NCI-H510A treated with DMSO at 0.1 percent for 48 hours (cell line): ENCODE data around the gene PYGL.
"Not testable (repeated sequence)": the region's sequence is repeated elsewhere in the genome, so short reads cannot be mapped to it uniquely, and the experiment has no call there.

Experiments
- DNase-seq: peaks from one replicate; lab custom pipeline; 2025; lab: John Stamatoyannopoulos, UW

Gene PYGL

DNA sequence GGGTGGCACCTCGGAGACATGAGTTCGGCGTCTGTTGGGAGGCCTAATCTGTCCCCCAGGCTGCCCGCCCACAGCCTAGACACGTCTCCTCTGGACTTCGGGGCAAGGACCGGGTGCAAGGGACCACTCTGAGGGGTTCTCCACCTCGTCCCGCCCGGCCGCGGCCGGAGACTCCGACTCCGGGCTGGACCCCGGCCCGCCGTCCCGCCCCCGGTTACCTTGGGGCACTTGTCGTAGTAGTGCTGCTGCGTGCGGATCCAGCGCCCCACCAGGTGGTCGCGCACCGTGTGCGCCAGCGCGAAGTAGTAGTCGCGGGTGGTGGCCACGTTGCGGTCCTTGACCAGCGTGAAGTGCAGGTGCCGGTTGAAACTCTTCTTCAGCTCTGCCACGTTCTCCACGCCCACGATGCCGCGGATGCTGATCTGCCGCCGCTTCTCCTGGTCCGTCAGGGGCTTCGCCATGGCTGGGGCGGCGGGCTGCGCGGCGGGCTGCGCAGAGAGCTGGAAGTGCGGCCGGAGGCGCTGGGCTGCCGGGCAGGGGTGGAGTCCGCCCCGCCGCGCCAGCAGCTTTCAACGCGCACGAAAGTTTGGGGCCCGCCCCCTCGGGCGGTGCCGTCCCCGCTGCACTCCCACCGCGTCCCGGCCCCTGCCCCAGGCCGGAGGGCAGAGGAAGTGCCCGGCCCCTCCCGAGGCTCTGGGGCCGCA lies at the start of gene PYGL:
PYGL (minus strand) TSS at position 541 of the 704 bp plus-strand sequence; CDS start at position 461, 80 bp downstream.
- DNase-seq: peak; percentile 66

DNA sequence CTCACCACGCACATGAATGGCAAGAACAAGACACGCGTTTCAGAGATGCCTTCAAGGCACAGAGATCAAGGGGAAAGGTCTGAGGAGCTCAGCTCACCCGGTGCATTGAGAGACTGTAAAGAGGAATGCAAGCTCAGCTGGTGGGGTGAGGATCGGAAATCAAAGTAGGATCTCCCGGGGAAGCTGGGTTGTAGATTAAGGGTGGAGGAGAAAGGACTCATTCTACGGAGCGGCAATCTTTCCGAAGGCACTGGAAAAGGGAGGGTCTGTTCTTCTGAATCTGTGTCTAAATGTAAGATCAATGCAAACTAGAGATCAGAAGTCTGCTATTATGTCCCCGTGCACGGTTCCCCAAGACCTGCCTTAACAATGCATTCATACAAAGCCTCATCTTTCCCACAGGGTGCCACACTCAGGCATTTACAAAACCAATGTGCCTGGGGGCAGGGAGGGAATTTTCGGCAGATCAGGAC lies 41.6 kb upstream of the PYGL start:
- DNase-seq: no peak

DNA sequence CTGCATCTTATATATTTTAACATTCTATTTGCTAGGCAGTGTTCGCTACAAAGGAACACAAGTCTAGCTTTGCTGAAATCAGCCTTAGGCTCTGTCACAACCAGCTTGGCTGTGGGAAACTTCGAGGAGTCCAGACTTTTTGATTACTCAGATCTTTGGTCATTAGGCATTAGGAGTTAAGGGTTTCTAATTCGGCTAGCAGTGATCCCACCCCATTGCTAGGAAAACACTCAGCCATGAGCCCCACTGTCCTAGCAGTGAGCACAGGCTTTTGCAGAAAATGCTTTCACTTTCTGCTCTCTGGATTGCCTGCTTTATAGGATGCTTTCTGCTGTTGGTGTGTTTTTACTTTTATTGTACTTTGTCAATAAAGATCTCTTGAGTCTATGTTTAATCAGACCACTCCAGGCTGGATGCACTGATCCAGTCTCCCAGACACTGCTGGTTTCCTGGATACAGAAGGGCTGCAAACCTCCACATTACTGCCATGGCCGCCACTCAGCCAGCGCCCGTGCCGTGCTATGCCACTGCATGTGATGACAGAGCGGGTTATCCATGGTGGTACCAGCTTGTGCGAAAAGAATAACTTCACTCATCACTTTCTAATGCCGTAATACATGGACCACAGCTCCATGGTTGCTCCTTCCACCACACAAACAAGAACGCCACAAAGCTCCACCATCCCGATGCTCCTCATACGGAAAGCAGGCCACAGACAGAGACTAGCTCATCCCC lies 41.0 kb upstream of the PYGL start:
- DNase-seq: no peak

DNA sequence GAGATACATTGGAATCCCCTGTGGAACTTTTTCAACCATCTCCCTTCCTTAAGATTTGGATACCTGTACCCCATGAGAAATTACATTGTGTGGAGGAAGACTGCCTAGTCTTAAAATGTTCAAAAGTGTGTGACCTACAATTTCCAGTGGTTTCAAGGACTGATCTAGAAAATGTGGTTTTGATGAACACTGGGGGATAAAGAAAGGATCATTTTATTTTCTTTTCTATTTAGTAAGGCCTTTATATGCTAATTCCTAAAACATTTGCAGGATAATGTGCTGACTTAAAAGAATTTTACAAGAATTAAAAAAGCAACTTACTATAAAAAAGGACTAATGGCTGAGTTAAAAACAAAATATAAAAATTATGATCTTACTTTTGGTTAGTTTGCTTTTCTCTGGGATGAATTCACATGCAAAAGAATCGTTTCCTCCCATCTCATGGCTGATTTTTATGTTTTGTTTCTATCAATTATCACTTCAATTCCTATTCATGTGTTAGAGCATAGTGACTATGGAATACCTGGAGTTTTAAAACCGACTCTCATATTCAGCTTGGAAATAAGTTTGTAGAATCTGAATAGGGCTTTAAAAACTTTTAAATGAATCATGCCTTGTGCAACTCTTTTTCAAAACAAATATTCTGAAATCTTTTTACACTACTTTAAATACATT lies 39.9 kb upstream of the PYGL start:
- DNase-seq: no peak

DNA sequence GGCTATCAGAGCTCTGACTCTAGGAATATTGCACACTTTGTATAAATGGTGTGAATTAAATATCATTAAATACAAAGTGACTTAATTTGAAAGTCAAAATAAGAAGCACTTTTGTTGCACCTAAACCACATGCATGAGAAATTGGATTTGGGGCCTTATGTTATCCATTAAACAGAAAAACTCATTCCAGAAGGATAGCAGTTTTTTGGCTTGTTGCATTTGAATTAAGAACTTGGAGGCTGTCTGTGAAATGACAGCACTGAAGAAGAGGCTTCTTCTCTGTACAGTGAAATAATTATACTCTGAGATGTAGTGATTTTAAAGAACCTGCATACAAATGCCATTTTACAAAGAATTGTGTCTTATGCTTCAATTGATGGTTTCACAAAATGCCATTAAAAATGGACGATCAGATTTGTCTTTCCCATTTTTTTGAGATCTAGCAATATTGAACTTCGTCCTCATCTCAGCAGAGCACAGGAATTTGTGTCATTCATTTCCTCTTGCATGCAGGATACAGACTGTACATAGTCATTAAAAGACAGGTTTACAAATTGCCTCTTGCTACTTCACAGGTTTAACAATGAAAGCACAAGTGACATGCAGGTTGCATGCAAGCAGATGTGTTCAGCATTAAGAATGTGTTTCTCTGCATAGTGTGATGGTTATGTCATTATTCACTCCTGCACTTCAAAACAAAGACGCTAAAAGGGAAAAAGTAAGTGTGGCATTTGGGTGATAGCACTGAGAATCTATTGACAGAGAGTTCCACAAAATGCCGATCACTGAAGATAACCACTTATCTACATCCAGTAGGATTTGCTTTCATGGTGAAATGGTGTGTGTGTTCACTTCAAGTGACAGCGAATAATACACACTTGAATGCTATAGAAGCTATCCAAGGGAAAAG lies 35.9 kb upstream of the PYGL start:
- DNase-seq: no peak

DNA sequence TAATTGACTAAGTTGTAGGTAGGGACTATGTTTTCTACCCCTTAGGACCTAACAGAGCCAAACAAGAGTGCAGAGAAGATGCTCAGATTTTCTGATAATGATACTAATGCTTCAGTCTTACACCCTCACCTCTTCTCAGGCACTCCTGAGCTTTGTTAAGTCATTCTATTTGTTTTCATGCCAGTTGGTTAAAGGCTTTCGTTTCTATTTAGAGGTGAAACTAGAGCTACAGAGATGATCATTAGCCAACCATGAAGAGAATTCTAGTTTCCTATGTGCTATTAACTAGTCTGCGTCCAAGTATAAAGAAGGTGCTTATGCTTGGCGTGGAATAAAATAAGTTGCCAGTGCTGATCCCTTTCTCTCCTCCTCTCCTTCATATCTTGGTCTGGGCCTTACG lies 34.6 kb upstream of the PYGL start:
- no peak for DNase-seq

DNA sequence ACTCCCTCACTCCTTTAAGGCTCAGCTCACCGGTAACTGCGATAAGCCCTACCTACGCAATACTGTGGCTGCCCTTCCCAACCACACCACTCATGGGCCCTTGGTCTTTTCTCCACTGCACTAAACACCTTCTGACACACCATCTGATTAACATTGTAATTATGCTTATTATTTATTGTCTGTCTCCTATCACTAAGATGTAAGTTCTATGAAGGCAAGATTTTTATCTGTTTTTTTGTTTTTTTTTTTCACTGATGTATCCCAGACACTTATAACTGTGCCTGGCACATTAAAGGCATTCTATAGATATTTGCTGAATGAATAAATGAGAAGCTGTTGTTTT lies 34.2 kb upstream of the PYGL start:
- no peak for DNase-seq

DNA sequence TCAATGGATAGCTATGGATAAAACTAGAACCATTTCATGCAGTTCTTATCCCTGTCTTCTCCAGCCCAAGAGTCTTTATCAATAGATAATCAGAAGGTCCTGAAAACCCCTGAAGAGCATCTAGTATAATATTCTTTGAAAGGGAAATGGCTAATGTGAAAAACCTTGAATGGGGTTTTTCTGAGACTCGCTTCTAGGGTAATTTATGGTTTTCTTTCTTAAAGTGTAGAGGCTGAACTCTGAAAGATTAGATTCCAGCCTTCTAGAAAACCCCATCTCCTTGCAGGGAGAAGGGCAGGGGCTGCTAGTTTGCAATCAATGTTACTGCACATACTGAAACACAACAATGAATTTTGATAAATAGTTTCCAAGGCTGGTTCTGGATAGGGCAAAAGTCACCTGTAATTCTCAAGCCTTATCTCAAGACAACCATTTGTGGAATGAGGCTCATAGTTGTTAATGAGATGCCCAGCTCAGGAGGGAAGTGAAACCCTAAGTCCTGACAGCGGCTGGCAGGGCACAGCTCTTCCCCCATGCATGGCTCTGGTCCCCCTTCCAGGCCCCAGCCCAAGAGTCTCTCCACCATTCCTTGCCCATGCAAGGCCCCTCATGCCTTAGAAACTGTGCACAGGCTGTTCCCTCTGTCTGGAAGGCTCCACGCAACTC lies 33.7 kb upstream of the PYGL start:
- no peak for DNase-seq

DNA sequence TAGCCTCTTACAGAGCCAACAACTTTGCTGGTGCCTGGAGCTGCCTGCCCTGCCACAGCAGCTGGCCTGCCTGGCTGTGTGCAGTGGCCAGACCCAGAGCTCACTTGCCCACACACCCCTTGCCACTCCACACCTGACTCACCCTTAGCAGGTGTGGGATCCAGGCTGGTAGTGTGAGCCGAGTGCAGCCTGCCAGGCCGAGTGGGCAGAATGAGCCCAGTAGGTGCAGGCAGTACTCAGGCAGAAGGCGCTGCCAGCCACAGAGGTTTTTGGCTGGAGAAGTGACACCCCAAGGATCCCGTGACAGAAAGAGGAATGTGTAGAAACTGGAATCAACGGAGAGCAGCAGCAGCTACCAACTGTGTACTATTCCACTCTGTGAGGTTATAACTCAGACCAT lies 29.8 kb upstream of the PYGL start:
- DNase-seq: no peak

DNA sequence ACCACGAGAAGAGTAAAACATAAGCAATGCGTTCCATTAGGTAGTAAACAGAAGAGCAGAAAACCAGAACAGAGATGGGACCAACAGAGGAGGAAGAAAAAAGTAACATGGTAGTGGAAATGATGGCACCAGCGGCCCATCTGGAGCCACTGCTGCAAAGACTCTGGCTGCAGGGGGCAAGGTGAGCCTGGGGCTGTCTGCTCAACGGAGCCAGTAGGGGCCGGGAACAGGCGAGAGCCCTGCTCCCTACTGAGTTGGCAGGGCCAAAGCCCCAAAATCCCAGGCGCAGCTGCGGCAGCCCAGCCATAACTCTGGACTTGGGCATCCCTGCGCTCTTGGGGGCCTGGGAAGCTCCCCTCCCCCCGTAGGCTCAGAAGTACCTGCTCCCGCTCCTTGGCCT lies 28.5 kb upstream of the PYGL start:
- no peak for DNase-seq

DNA sequence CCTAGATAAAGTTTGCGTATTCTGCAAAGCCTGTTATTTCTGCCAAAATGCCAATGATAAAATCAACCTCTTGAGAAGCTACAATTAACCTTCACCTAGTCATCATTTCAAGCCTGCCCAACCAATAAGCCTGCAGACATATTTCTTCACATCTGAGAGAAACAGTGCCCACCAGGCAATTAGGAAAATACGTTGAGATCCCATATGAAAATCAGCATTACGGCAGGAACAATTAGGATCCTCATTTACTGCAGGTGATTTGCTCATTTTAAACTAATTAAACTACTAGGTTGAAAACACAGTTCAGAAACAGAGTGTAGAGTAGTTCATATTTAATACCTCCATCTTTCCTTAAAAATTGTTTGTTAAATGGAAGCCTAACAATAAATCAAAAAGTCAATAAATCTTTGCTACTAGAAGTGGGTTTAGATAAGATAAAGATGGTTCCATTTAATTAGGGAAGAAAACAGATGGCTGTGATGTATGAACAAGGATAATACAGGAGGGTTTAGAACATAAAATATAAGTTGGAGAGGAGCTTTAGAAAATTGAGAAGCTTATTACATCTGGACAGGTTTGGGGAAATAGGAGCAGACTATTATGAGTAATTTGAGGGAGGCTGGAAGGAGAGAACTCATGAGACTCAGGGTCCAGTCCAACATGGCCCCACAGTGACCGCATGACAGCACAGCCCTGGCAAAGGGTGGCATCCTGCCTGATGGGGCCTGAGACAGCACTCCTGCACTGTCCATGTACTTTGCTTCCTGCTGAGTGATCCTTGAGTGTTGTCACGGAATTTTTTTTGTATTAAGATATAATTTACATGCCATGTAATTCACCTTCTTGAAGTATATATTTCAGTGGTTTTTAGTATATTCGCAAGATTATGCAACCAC lies 26.9 kb upstream of the PYGL start:
- DNase-seq: no peak

DNA sequence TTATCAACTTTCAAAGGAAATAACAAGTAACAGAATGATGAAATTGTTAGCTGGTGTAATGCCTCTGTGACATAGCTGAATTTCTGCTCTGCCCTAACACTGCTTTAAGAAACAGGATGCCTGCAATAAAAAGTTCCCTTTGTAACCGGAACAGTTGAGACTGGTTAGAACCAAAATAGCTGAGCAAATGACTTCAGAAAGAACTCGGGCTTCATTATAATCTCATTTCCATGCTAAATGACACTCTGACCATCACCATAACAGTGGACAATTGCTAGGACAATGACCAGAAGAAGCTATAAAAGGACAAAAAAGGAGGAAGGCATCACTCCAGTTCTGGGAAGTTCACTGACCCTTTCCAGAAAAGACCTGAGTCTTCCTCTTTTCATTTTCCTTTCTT lies 23.5 kb upstream of the PYGL start:
- DNase-seq: no peak

DNA sequence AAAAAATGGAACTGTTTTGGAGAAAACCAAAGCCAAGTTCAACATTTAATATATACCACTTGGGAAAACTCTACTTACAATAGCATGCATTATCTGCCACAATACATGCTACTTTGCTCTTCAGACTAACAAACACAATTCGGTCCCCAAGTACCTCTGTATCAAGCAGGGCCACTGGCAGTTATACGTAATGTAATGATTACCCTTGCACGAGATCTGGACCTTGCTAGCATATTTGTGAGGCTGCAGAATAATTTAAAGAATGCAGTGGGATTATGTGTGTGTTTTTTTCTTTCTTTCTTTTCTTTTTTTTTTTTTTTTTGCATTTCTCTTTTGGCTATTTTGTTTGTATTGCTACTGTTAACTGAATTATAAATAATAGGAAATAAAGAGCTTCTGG lies 22.8 kb upstream of the PYGL start:
- no peak for DNase-seq

DNA sequence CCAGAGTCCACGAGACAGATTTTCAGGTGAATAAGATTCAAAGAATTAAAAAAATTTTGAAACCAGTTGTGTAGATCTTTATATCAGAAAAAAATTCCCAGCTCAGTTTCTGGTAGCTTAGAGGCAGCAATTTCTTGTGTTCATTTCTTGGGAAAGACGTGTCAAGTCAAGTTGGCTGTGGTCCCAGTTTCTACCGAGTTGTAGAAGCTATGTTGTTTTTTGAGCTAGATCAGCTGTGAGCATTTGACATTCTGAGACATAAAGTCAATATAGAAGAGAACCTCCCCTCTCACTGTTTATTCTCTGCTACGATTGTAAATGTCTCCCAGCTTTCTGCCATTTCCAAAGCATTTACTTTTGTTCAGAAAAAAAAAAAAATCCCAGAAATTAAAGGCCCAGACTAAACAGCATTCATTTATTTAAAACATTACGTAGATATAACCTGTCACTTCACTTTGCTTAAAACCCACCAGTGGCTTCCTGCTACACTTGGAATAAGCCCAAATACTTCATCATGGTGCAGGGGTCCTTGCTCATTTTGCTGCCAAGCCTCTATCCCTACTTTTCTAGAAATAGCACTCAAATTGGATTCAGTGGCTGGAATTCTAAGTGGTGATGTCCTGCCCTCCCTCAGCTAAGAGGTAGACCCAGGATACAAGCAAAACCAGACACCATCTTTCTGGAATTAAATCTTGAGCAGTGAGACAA lies 20.6 kb upstream of the PYGL start:
- DNase-seq: no peak

DNA sequence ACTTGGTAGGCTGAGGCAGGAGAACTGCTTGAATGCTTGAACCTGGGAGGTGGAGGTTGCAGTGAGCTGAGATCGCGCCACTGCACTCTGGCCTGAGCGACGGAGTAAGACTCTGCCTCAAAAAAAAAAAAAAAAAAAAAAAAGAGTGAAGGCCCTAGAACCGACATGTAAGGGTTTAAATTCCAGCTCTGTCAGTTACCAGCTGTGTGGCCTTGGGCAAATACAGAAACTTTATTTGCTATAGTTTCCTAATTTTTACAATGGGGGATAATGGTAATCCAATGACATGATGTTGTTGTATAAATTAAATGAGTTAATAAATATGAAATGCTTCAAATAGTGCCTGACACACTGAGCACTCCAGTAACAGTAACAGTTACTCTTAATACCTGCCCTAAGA lies 19.6 kb upstream of the PYGL start:
- DNase-seq: no peak

DNA sequence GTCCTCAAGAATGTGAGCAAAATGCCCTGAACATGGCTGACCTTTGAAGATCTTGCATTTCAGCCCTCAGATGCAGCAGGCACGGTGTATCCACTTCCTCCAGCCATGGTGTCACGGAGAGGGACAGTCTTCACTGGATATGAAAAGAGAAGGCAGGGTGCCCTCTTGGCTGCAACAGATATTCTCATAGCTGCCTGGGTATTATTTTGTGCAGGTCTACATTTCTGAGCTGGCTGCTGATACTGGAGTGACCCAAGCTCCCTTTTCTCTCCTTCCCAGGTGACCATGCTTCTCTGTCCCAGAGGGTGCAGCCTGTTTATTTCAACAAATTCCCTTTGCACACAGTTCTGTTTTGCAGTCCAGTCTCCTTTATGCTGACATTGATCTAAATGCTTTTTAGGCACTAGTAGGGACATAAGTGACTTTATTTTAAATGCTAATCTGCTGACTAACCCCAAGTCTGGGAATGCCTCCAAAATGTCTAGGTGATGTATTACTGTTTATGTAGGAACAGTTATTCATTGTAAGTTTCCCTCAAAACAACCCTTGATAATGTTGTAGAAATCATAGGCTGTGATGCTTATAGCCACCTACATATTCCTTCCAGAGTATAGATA lies 17.4 kb upstream of the PYGL start:
- DNase-seq: no peak

DNA sequence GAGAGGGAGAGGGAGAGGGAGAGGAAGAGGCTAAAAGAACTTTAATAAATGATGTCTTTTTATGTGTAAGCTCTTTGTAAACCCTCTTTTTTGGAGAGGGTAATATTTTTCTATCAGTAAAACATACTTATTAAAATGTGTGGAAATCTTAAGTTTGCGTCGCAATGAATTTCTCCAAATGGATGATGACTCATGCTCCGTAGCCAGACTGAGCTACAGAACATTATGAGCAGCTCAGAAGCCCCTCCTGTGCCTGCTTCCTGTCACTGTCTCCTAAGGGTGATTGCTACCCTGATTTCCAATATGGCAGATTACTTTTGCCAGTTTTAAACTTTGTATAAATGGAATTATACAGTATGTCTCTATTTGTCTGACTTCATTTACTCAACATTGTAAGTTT lies 13.0 kb upstream of the PYGL start:
- no peak for DNase-seq

DNA sequence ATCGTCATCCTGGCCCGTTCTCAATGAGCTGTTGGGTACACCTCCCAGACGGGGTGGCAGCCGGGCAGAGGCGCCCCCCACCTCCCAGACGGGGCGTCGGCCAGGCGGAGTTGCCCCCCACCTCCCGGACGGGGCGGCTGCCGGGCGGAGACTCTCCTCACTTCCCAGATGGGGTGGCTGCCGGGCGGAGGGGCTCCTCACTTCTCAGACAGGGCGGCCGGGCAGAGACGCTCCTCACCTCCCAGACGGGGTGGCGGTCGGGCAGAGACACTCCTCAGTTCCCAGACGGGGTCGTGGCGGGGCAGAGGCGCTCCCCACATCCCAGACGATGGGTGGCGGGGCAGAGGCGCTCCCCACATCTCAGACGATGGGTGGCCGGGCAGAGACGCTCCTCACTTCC lies 12.1 kb upstream of the PYGL start:
- DNase-seq: not testable (repeated sequence)

DNA sequence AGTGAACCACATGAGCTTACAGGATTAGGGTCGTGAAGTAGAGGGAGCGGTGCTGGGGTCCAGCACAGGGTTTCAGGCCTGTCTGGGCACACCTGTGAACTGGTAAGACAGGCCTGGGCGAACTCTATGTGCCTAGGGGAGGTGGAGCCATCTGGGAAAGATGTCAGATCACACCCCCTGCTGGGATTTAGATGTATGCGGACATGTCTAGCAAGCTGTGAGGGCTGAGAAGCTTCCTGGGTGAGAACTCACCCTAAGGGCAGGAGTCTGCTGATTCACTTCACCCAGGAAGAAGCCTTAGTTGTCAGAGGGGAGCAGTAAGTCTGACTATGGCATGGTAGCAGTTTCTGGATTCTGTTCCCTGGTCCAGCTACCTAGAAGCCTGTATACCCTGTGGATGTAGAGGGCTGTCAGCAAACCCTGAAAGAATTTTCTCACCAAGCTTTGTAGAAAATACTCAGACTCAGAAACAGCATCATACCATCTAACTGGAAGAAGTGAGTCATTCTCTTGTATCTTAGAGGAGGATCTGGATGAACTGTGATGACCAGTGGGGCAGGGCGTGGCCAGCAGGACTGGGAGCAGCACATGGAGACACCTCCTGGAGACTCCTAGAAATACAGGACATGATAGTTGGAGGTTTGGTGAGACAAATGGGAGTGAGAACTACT lies 11.2 kb upstream of the PYGL start:
- DNase-seq: peak; percentile 54
